Ovary (tissue), 3 donors: ENCODE data around the gene CENPP.

Experiments
- CTCF ChIP-seq, 3 donors: fragments of 450-650 bp in 2 of 3; fragments of 200-600 bp in 1 of 3; IDR thresholded peaks; one replicate each; pipeline versions ENCODE4 v1.5.1 to v1.8.0; 2016 to 2022; ENCODE audit warnings: antibody characterized with exemption in 3 of 3, mild to moderate bottlenecking in 1 of 3
- EP300 ChIP-seq: sonication (generic); formaldehyde crosslinking; IDR thresholded peaks from one replicate; pipeline ENCODE4 v1.6.1; 2017; ENCODE audit warnings: antibody characterized with exemption
- POLR2A ChIP-seq: fragments of 450-650 bp; IDR thresholded peaks from one replicate; pipeline ENCODE4 v1.6.1; 2017; ENCODE audit warnings: antibody characterized with exemption, mild to moderate bottlenecking, moderate library complexity
- donor health status: DM: no; HTN: no; CAD: no.

GRCh38 chr9:92297611-92298010 is 28.1 kb upstream of the CENPP start:
- TF ChIP-seq CTCF (IDR thresholded peaks at IDR 0.05) (no peak), POLR2A (no peak), EP300 (no peak)
